Kidney (tissue), 14 donors: ENCODE data around the gene CTDNEP1. TPM values are rescaled to one million over a fixed set of nuclear protein-coding genes. Genes with fewer than 3 reads are reported as not detected.
A peak's percentile ranks its signal among the peaks of the same experiment; 100 is the strongest.

Experiments
- DNase-seq, 5 donors: peaks; one replicate each; pipeline ENCODE4 v3.0.0-alpha.2; 2013 to 2020
- FAIRE-seq: peaks from 2 replicates; lab custom pipeline; 2012; peaks lifted over from hg19 to GRCh38; lab: Jason Lieb, UNC
- H3K27ac ChIP-seq, 2 donors: one replicate each; pipeline ENCODE4 v1.7.0; 2013; ENCODE audit warnings: low read depth in 2 of 2, low read length in 2 of 2, inconsistent platforms in 1 of 2
- H3K27me3 ChIP-seq: one replicate; pipeline ENCODE4 v1.7.1; 2013; ENCODE audit warnings: low read length, inconsistent platforms; ENCODE audit not compliant: control insufficient read depth, insufficient read depth
- H3K36me3 ChIP-seq, 3 donors: one replicate each; pipeline versions ENCODE4 v1.7.0 to v1.7.1; 2013; ENCODE audit warnings: low read length in 3 of 3, control low read depth in 1 of 3, inconsistent platforms in 1 of 3; ENCODE audit not compliant: insufficient read depth in 3 of 3, control insufficient read depth in 2 of 3
- H3K4me1 ChIP-seq, 3 donors: one replicate each; pipeline versions ENCODE4 v1.7.0 to v1.7.1; 2013; ENCODE audit warnings: low read length in 3 of 3, inconsistent platforms in 1 of 3, low read depth in 1 of 3; ENCODE audit not compliant: control insufficient read depth in 2 of 3, insufficient read depth in 2 of 3
- H3K4me3 ChIP-seq, 3 donors: one replicate each; pipeline versions ENCODE4 v1.7.0 to v1.8.1; 2013; ENCODE audit warnings: low read length in 3 of 3, control low read depth in 1 of 3, inconsistent platforms in 1 of 3
- H3K9ac ChIP-seq, 3 donors: one replicate each; pipeline versions ENCODE4 v1.7.0 to v1.7.1; 2013; ENCODE audit warnings: low read length in 3 of 3, control low read depth in 1 of 3, inconsistent platforms in 1 of 3
- H3K9me3 ChIP-seq, 3 donors: one replicate each; pipeline versions ENCODE4 v1.7.0 to v1.7.1; 2013; ENCODE audit warnings: low read length in 3 of 3, control low read depth in 1 of 3, inconsistent platforms in 1 of 3; ENCODE audit not compliant: control insufficient read depth in 2 of 3, insufficient read depth in 1 of 3
- CTCF ChIP-seq: IDR thresholded peaks from 3 replicates; pipeline ENCODE4 v1.5.1; 2012; ENCODE audit warnings: mild to moderate bottlenecking, moderate library complexity, borderline replicate concordance; ENCODE audit not compliant: insufficient read depth; ENCODE audit errors: extremely low read depth
- intact Hi-C: fragments of 100-400 bp; cut with DNase I; formaldehyde crosslinking; loops from one replicate; pipeline ENCODE4 v1.11.1; 2022
- polyA plus RNA-seq: library from polyadenylated mRNA; stranded (reverse); fragments of 350-450 nt; fragmentation: Illumina TruSeq; extraction: RNeasy Lipid Tissue Mini Kit (QIAGEN cat#74804); gene quantifications from one replicate; pipeline ENCODE4 v1.2.3, GENCODE V29; 2014; ENCODE audit warnings: low read depth, low replicate concordance; ENCODE audit not compliant: insufficient read depth
- total RNA-seq: library from RNA; stranded (reverse); fragmentation: NEBNext Ultra II Directional; extraction: Animal tissue kit (Norgen Biotek cat#: 25700); gene quantifications from one replicate; pipeline ENCODE4 v1.2.1, GENCODE V29; 2021
- donor health status: control.
- donor health status: control.
- donor health status: control.
- donor health status: control.
- donor health status: control.
- donor health status: DM: yes; HTN: yes; CAD: no.
- donor health status: Normal renal cell carcinoma (clear cell type).

The CTDNEP1 gene
- total and polyA plus RNA-seq, 2 donors from 2014 or later = 113 to 124 TPM

DNA sequence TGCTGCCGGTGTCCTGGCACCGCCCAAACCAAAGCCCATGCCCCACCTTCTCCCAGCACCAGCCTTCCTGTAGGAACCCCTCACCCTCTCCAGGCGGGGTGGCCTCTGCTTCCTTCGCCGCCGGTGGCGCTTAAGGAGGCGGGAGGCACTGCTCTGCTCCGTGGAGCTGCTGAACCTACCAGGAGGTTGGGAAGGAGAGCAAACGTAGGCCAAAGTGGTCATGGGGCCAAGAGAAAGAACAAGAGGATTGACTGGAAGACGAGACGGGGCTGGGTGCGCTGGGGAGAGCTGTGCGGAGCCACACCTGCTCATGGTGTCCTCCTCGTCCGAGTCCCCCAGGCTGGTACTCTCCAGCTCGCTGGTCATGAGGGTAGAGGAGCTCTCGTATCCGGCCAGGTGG is 22.0 kb downstream of the CTDNEP1 start:
- intact Hi-C loops = no loop called here

GRCh38 chr17:7228920-7229319 is 22.6 kb downstream of the CTDNEP1 start:
- Histone ChIP-seq H3K4me1 (peaks cover 0 to 16% (median 6%) of the 10 kb centered on the region in 3 donors), H3K27me3 (no peaks in the 10 kb centered on the region), H3K9me3 (no peaks in the 10 kb centered on the region), H3K9ac (no peak overlapping the region), H3K27ac (no peak overlapping the region), H3K4me3 (no peak overlapping the region), H3K36me3 (peaks cover 0 to 49% (median 23%) of the 10 kb centered on the region in 3 donors)
- intact Hi-C loops = no loop called here
- FAIRE-seq (no peak), DNase-seq (no peak)
- TF ChIP-seq CTCF = no peak

More for the DNA sequence above, 22.0 kb downstream of the CTDNEP1 start:
- Histone ChIP-seq H3K4me1 (peaks cover 0 to 16% (median 6%) of the 10 kb centered on the region in 3 donors), H3K4me3 (no peak overlapping the region), H3K9ac (no peak overlapping the region), H3K9me3 (no peaks in the 10 kb centered on the region), H3K27me3 (no peaks in the 10 kb centered on the region), H3K36me3 (peaks cover 0 to 45% (median 20%) of the 10 kb centered on the region in 3 donors), H3K27ac (no peak overlapping the region)
- FAIRE-seq (no peak), DNase-seq (no peak)
- TF ChIP-seq CTCF = no peak

GRCh38 chr17:7226721-7227710 is 24.5 kb downstream of the CTDNEP1 start:
- intact Hi-C loops = no loop called here
- no peaks in the 10 kb centered on the region for H3K27me3 ChIP-seq
- H3K9ac ChIP-seq = no peak overlapping the region
- H3K36me3 ChIP-seq = peaks cover 5 to 68% (median 40%) of the 10 kb centered on the region in 3 donors
- peak in 2 of 5 donors; percentile 35 to 75 for DNase-seq
- no peak for TF ChIP-seq CTCF
- H3K27ac ChIP-seq = peak overlapping the region; percentile 18 to 34
- H3K4me1 ChIP-seq = peaks cover 0 to 16% (median 2%) of the 10 kb centered on the region in 3 donors
- no peak overlapping the region for H3K4me3 ChIP-seq
- FAIRE-seq = no peak
- no peaks in the 10 kb centered on the region for H3K9me3 ChIP-seq
